ENCODE data around the gene TMEM123. TPM values are rescaled to one million over a fixed set of nuclear protein-coding genes. Genes with fewer than 3 reads are reported as not detected.

TMEM123 gene
- total and polyA plus RNA-seq, 2 of the 13 experiments (the other 11 are each of a cell fraction or from before 2014, with no cell fraction given): 365 to 2,761 TPM

DNA sequence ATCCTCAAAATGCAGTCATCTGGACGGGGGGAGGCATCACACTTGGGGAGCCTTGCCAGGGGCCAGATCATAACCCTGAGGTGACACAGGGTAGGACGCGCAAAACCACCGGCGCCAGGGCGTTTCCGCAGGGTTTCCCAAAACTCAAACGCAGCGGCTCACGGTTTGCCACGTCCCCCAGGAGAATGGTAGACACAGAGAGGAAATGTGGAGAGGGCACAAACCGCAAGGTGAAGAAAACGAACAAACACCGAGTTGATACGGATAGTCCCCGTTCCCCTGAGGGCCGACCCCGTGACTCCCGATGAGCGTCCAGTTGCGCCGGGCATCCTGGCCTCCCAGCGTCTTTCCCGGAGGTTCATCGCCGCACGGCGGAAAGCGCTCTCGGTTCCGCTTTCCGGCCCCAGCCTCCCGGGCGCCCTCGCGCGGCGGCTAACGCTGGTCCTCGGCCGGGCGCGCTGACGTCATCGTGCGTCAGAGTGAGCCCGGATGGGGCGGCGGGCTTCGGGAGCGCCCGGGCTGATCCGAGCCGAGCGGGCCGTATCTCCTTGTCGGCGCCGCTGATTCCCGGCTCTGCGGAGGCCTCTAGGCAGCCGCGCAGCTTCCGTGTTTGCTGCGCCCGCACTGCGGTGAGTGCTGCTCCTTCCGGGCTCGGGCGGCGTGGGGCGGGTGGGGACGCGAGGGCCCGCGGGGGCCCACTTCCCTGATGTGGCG lies 105.7 kb downstream of the TMEM123 start, which contains the start of gene BIRC2 (continued):
- 0 out of 2 replicates have a peak, but pooled peaks have one; percentile 51 for TF ChIP-seq ZSCAN9 (CRISPR knock-in tag; IDR thresholded peaks at IDR 0.05; ENCODE audit: borderline replicate concordance)
- no peak; the same call in none of the 2 replicates for TF ChIP-seq ISL2 (CRISPR knock-in tag; IDR thresholded peaks at IDR 0.05)
- TF ChIP-seq KLF9 (CRISPR knock-in tag; IDR thresholded peaks at IDR 0.05; ENCODE audit: low read depth): no peak
- peak; percentile 89 for TF ChIP-seq ZNF124 (CRISPR knock-in tag; IDR thresholded peaks at IDR 0.05)
- TF ChIP-seq ZNF557 (CRISPR knock-in tag; IDR thresholded peaks at IDR 0.05): no peak
- TF ChIP-seq, protein P1, sequence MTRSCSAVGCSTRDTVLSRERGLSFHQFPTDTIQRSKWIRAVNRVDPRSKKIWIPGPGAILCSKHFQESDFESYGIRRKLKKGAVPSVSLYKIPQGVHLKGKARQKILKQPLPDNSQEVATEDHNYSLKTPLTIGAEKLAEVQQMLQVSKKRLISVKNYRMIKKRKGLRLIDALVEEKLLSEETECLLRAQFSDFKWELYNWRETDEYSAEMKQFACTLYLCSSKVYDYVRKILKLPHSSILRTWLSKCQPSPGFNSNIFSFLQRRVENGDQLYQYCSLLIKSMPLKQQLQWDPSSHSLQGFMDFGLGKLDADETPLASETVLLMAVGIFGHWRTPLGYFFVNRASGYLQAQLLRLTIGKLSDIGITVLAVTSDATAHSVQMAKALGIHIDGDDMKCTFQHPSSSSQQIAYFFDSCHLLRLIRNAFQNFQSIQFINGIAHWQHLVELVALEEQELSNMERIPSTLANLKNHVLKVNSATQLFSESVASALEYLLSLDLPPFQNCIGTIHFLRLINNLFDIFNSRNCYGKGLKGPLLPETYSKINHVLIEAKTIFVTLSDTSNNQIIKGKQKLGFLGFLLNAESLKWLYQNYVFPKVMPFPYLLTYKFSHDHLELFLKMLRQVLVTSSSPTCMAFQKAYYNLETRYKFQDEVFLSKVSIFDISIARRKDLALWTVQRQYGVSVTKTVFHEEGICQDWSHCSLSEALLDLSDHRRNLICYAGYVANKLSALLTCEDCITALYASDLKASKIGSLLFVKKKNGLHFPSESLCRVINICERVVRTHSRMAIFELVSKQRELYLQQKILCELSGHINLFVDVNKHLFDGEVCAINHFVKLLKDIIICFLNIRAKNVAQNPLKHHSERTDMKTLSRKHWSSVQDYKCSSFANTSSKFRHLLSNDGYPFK (CRISPR knock-in tag; IDR thresholded peaks at IDR 0.05; ENCODE audit: borderline replicate concordance): peak; percentile 85
- TF ChIP-seq, protein P2, sequence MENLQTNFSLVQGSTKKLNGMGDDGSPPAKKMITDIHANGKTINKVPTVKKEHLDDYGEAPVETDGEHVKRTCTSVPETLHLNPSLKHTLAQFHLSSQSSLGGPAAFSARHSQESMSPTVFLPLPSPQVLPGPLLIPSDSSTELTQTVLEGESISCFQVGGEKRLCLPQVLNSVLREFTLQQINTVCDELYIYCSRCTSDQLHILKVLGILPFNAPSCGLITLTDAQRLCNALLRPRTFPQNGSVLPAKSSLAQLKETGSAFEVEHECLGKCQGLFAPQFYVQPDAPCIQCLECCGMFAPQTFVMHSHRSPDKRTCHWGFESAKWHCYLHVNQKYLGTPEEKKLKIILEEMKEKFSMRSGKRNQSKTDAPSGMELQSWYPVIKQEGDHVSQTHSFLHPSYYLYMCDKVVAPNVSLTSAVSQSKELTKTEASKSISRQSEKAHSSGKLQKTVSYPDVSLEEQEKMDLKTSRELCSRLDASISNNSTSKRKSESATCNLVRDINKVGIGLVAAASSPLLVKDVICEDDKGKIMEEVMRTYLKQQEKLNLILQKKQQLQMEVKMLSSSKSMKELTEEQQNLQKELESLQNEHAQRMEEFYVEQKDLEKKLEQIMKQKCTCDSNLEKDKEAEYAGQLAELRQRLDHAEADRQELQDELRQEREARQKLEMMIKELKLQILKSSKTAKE (CRISPR knock-in tag; IDR thresholded peaks at IDR 0.05; ENCODE audit: borderline replicate concordance): peak; percentile 60; the same call in 1 of the 2 replicates
- TF ChIP-seq FIP1L1 (IDR thresholded peaks at IDR 0.05; ENCODE audit: borderline replicate concordance, insufficient read depth, low read depth, low read length): no peak
- TF ChIP-seq, protein P3, sequence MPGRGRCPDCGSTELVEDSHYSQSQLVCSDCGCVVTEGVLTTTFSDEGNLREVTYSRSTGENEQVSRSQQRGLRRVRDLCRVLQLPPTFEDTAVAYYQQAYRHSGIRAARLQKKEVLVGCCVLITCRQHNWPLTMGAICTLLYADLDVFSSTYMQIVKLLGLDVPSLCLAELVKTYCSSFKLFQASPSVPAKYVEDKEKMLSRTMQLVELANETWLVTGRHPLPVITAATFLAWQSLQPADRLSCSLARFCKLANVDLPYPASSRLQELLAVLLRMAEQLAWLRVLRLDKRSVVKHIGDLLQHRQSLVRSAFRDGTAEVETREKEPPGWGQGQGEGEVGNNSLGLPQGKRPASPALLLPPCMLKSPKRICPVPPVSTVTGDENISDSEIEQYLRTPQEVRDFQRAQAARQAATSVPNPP (CRISPR knock-in tag; IDR thresholded peaks at IDR 0.05): peak; percentile 89
- TF ChIP-seq ZNF354B (CRISPR knock-in tag; IDR thresholded peaks at IDR 0.05): no peak
- TF ChIP-seq THYN1 (CRISPR knock-in tag; IDR thresholded peaks at IDR 0.05; ENCODE audit: borderline replicate concordance, low read depth): no peak
- TF ChIP-seq ZNF296 (CRISPR knock-in tag; conservative IDR thresholded peaks at IDR 0.05): no peak
- no peak for TF ChIP-seq LCORL (IDR thresholded peaks at IDR 0.05)
- peak; percentile 77; the same call in 1 of the 2 replicates for TF ChIP-seq LCORL (CRISPR knock-in tag; IDR thresholded peaks at IDR 0.05)
- TF ChIP-seq, protein P4, sequence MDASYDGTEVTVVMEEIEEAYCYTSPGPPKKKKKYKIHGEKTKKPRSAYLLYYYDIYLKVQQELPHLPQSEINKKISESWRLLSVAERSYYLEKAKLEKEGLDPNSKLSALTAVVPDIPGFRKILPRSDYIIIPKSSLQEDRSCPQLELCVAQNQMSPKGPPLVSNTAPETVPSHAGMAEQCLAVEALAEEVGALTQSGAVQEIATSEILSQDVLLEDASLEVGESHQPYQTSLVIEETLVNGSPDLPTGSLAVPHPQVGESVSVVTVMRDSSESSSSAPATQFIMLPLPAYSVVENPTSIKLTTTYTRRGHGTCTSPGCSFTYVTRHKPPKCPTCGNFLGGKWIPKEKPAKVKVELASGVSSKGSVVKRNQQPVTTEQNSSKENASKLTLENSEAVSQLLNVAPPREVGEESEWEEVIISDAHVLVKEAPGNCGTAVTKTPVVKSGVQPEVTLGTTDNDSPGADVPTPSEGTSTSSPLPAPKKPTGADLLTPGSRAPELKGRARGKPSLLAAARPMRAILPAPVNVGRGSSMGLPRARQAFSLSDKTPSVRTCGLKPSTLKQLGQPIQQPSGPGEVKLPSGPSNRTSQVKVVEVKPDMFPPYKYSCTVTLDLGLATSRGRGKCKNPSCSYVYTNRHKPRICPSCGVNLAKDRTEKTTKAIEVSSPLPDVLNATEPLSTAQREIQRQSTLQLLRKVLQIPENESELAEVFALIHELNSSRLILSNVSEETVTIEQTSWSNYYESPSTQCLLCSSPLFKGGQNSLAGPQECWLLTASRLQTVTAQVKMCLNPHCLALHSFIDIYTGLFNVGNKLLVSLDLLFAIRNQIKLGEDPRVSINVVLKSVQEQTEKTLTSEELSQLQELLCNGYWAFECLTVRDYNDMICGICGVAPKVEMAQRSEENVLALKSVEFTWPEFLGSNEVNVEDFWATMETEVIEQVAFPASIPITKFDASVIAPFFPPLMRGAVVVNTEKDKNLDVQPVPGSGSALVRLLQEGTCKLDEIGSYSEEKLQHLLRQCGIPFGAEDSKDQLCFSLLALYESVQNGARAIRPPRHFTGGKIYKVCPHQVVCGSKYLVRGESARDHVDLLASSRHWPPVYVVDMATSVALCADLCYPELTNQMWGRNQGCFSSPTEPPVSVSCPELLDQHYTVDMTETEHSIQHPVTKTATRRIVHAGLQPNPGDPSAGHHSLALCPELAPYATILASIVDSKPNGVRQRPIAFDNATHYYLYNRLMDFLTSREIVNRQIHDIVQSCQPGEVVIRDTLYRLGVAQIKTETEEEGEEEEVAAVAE (CRISPR knock-in tag; IDR thresholded peaks at IDR 0.05; ENCODE audit: borderline replicate concordance): no peak
- 0 out of 2 replicates have a peak, but pooled peaks have one; percentile 70 for TF ChIP-seq ZNF737 (CRISPR knock-in tag; IDR thresholded peaks at IDR 0.05; ENCODE audit: borderline replicate concordance)
- TF ChIP-seq, protein P5, sequence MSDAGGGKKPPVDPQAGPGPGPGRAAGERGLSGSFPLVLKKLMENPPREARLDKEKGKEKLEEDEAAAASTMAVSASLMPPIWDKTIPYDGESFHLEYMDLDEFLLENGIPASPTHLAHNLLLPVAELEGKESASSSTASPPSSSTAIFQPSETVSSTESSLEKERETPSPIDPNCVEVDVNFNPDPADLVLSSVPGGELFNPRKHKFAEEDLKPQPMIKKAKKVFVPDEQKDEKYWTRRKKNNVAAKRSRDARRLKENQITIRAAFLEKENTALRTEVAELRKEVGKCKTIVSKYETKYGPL (CRISPR knock-in tag; IDR thresholded peaks at IDR 0.05): no peak

Measured in HepG2 (cell line).